Osteoblast (primary cell): ENCODE results near the gene TRPM5. TPM values are rescaled to one million over a fixed set of nuclear protein-coding genes. Genes with fewer than 3 reads are reported as not detected.

ENCODE experiments used
- DNase-seq: peaks from one replicate; pipeline ENCODE4 v3.0.0; 2011; ENCODE audit warnings: low spot score, mixed read lengths; ENCODE audit not compliant: insufficient read length; ENCODE audit errors: missing footprints
- H2AFZ ChIP-seq: 2 replicates; pipeline ENCODE4 v1.6.0; 2011; ENCODE audit warnings: mild to moderate bottlenecking, low read length
- H3K27ac ChIP-seq: 2 replicates; pipeline ENCODE4 v1.5.1; 2011; ENCODE audit warnings: mild to moderate bottlenecking, low read depth, low read length, moderate library complexity
- H3K27me3 ChIP-seq: 2 replicates; pipeline ENCODE4 v1.6.0; 2012; ENCODE audit warnings: mild to moderate bottlenecking, control low read depth, inconsistent platforms, low read length, moderate library complexity; ENCODE audit not compliant: insufficient read depth
- H3K36me3 ChIP-seq: 2 replicates; pipeline ENCODE4 v1.5.1; 2011; ENCODE audit warnings: mild to moderate bottlenecking, low read length, control low read depth, moderate library complexity; ENCODE audit not compliant: insufficient read depth
- H3K4me1 ChIP-seq: 2 replicates; pipeline ENCODE4 v1.5.1; 2011; ENCODE audit warnings: mild to moderate bottlenecking, low read length, control low read depth, moderate library complexity; ENCODE audit not compliant: insufficient read depth
- H3K4me2 ChIP-seq: 2 replicates; pipeline ENCODE4 v1.6.0; 2011; ENCODE audit warnings: mild to moderate bottlenecking, low read length; ENCODE audit not compliant: insufficient read depth
- H3K4me3 ChIP-seq: fragments of 200-600 bp; sonication (generic); 3 replicates; pipeline ENCODE4 v1.5.1; 2012; ENCODE audit warnings: mild to moderate bottlenecking, low read length, inconsistent platforms; ENCODE audit not compliant: insufficient read depth
- H3K79me2 ChIP-seq: 2 replicates; pipeline ENCODE4 v1.6.0; 2012; ENCODE audit warnings: mild to moderate bottlenecking, low read length, control low read depth, inconsistent platforms; ENCODE audit not compliant: insufficient read depth
- H3K9me3 ChIP-seq: 2 replicates; pipeline ENCODE4 v1.5.1; 2011; ENCODE audit warnings: low read depth, low read length, control low read depth
- H4K20me1 ChIP-seq: 2 replicates; pipeline ENCODE4 v1.6.0; 2012; ENCODE audit warnings: mild to moderate bottlenecking, low read length, control low read depth; ENCODE audit not compliant: insufficient read depth
- total RNA-seq: library from RNA; depleted of rRNA; stranded (reverse); fragments of >200 nt; gene quantifications from 2 replicates; pipeline ENCODE4 v1.2.3, GENCODE V29; 2012
- TF ChIP-seq, protein P1 (sequence below): IDR thresholded peaks from 2 replicates; pipeline ENCODE4 v1.5.1; 2011; ENCODE audit warnings: mild to moderate bottlenecking, low read depth, low read length, moderate library complexity; ENCODE audit errors: extremely low read depth

TRPM5 gene
- total RNA-seq, 1 donor: not detected

DNA sequence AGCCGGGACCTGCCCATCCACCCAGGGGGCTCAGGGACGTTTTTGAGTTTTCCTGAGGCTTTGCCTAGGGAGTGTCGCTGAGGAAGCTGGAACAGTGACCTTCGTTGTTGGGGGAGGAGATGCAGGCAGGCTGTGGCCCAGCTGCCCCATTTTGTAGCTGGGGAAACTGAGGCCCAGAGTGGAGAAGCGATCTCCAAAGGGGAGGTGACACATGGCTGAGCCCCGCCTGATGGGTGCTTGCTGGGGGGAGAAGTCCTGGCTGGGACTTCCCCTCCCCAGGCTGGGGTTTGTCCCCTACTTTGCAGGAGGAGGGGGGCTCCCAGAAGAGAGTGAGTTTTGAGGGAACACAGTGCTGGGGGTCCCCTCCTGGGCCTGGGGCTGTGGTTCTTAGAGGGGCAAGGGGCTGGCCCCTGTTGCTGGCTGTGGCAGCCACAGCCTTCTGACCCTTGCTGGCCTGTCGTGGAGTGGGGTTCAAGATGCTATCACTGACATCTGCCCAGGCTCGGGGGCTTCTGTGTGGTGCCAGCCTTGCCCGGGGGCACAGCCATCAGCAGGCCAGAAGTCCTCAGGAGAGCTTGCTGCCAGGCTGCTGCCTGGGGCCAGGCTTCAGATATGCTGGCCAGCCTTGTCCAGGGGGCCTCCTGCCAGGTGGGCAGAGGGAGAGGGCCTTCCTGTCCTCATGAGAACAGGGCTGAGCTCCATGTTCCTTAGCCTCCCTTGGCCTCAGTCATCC is 21.9 kb upstream of the TRPM5 start:
- Histone ChIP-seq H3K79me2 (no peaks in the 10 kb centered on the region), H3K4me2 (no peak overlapping the region), H3K9me3 (no peaks in the 10 kb centered on the region), H3K4me1 (no peaks in the 10 kb centered on the region), H4K20me1 (no peaks in the 10 kb centered on the region), H3K27ac (no peak overlapping the region), H3K27me3 (no peaks in the 10 kb centered on the region), H3K4me3 (no peak overlapping the region), H3K36me3 (no peaks in the 10 kb centered on the region), H2AFZ (no peak overlapping the region)
- peak; percentile 70 for DNase-seq
- TF ChIP-seq, protein P1, sequence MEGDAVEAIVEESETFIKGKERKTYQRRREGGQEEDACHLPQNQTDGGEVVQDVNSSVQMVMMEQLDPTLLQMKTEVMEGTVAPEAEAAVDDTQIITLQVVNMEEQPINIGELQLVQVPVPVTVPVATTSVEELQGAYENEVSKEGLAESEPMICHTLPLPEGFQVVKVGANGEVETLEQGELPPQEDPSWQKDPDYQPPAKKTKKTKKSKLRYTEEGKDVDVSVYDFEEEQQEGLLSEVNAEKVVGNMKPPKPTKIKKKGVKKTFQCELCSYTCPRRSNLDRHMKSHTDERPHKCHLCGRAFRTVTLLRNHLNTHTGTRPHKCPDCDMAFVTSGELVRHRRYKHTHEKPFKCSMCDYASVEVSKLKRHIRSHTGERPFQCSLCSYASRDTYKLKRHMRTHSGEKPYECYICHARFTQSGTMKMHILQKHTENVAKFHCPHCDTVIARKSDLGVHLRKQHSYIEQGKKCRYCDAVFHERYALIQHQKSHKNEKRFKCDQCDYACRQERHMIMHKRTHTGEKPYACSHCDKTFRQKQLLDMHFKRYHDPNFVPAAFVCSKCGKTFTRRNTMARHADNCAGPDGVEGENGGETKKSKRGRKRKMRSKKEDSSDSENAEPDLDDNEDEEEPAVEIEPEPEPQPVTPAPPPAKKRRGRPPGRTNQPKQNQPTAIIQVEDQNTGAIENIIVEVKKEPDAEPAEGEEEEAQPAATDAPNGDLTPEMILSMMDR: no peak

DNA sequence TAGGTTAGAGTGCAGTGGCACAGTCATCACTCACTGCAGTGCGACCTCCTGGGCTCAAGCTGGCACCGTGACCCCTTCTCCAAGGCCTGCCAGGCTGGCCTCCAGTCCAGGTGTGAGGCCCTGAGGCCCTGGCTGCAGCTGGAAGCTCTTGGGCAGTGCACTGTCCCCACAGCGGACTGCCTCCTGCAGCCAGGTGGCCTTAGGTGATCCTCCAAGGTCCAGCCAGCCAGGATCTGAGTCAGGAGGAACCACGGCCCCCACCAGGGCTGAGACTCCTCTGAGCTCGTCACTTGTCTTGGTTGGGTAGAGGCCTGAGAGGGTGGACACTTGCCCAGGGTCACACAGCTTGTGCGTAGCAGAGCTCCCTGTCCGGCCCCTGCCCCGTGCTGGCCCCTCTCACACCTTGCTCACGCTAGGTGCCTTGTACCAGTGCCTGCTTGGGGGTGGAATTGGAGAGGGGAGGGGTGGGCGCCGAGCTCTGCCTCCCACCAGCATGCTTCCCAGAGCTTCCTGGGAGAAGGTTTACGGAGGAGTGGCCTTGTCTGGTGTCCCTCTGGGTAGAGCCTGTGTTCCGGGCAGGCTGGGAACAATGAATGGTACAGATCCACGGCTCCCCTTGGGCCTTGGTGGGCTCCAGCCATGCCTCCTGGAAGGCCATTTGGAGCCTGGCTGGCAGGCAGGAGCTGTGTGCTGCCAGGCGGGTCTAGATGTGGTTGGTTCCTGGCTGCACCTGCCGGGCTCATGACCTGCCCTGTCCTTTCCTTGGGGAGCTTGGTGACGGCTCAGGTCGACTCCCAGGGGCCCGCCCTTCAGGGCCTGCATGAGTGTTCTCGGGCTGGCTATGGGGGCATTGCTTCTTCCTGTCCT is 21.1 kb upstream of the TRPM5 start:
- H3K4me1 ChIP-seq: no peaks in the 10 kb centered on the region
- TF ChIP-seq, protein P1: no peak
- no peaks in the 10 kb centered on the region for H4K20me1 ChIP-seq
- no peaks in the 10 kb centered on the region for H3K9me3 ChIP-seq
- H3K79me2 ChIP-seq: no peaks in the 10 kb centered on the region
- H3K4me2 ChIP-seq: no peak overlapping the region
- H3K4me3 ChIP-seq: no peak overlapping the region
- no peaks in the 10 kb centered on the region for H3K36me3 ChIP-seq
- no peak overlapping the region for H3K27ac ChIP-seq
- H2AFZ ChIP-seq: no peak overlapping the region
- DNase-seq: peak; percentile 66
- no peaks in the 10 kb centered on the region for H3K27me3 ChIP-seq

DNA sequence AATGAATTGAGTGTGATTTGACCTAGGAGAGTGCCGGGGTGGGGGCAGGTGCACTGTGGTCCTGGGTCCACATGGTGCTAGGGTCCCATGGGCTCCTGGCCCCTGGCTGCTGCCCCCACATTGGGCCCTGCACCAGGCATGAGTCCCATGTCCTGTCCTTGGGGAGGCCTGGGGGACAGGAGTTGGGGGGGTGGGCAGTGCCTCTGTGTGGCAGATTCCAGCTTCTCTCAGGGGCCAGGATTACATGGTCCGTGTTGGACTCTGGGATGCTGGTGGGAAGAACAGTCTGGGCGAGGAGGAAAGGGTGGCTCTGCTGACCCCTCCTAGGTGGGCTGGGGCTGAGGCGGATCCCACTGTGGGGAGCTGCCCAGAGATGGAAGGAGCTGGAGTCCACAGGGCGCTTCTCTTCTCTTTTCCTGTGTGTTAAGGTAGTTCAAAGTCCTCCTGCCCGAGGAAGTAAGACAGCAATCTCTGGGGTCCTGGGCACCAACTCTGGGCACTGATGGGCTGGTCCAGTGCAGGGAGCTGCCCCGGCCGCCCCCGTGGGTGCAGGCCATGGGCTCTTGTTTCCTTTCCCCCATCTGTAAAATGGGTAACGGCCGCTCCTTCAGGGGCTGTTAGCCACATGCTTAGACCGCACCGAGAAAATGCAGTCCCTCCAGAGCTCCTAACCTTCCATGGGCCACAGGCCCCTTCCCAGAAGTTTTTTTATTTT is 20.3 kb upstream of the TRPM5 start:
- Histone ChIP-seq H2AFZ (no peak overlapping the region), H4K20me1 (no peaks in the 10 kb centered on the region), H3K4me1 (no peaks in the 10 kb centered on the region), H3K79me2 (no peaks in the 10 kb centered on the region), H3K9me3 (no peaks in the 10 kb centered on the region), H3K4me3 (no peak overlapping the region), H3K27me3 (no peaks in the 10 kb centered on the region), H3K36me3 (no peaks in the 10 kb centered on the region), H3K27ac (no peak overlapping the region), H3K4me2 (no peak overlapping the region)
- DNase-seq: peak; percentile 47
- TF ChIP-seq, protein P1: no peak
